HEK293T (cell line): ENCODE results near the gene RNF43.

Source experiments
- ARNT ChIP-seq: fragments of 450-650 bp; IDR thresholded peaks from 2 replicates; pipeline ENCODE4 v1.6.1; 2017; ENCODE audit warnings: mild to moderate bottlenecking
- BHLHE40 ChIP-seq: fragments of 450-650 bp; IDR thresholded peaks from 2 replicates; pipeline ENCODE4 v1.6.1; 2016; ENCODE audit warnings: mild to moderate bottlenecking, moderate library complexity, borderline replicate concordance
- CTBP1 ChIP-seq: fragments of 450-650 bp; IDR thresholded peaks from 2 replicates; pipeline ENCODE4 v1.6.1; 2016; ENCODE audit warnings: borderline replicate concordance
- ELF4 ChIP-seq: fragments of 450-650 bp; IDR thresholded peaks from 2 replicates; pipeline ENCODE4 v1.6.1; 2017; ENCODE audit warnings: antibody characterized with exemption
- FOXA1 ChIP-seq: fragments of 450-650 bp; IDR thresholded peaks from 2 replicates; pipeline ENCODE4 v1.6.1; 2016; ENCODE audit warnings: mild to moderate bottlenecking
- FOXK2 ChIP-seq: fragments of 450-650 bp; IDR thresholded peaks from 2 replicates; pipeline ENCODE4 v1.6.1; 2016; ENCODE audit warnings: mild to moderate bottlenecking
- FOXM1 ChIP-seq: fragments of 450-650 bp; IDR thresholded peaks from 2 replicates; pipeline ENCODE4 v1.6.1; 2017; ENCODE audit warnings: mild to moderate bottlenecking, borderline replicate concordance
- HDGF ChIP-seq: fragments of 450-650 bp; IDR thresholded peaks from 2 replicates; pipeline ENCODE4 v1.6.1; 2017; ENCODE audit warnings: antibody characterized with exemption, borderline replicate concordance
- L3MBTL2 ChIP-seq: fragments of 450-650 bp; conservative IDR thresholded peaks from 2 replicates; pipeline ENCODE4 v1.6.1; 2016; ENCODE audit warnings: mild to moderate bottlenecking
- NFRKB ChIP-seq: fragments of 450-650 bp; IDR thresholded peaks from 2 replicates; pipeline ENCODE4 v1.6.1; 2016; ENCODE audit warnings: mild to moderate bottlenecking, moderate library complexity
- SP1 ChIP-seq: fragments of 450-650 bp; IDR thresholded peaks from 2 replicates; pipeline ENCODE4 v1.6.1; 2017
- SUZ12 ChIP-seq: fragments of 450-650 bp; IDR thresholded peaks from 2 replicates; pipeline ENCODE4 v1.6.1; 2016; ENCODE audit warnings: mild to moderate bottlenecking
- TARDBP ChIP-seq: fragments of 450-650 bp; IDR thresholded peaks from 2 replicates; pipeline ENCODE4 v1.6.1; 2016
- TF ChIP-seq, protein P1 (sequence below): fragments of 450-650 bp; IDR thresholded peaks from 2 replicates; pipeline ENCODE4 v1.6.1; 2016

DNA sequence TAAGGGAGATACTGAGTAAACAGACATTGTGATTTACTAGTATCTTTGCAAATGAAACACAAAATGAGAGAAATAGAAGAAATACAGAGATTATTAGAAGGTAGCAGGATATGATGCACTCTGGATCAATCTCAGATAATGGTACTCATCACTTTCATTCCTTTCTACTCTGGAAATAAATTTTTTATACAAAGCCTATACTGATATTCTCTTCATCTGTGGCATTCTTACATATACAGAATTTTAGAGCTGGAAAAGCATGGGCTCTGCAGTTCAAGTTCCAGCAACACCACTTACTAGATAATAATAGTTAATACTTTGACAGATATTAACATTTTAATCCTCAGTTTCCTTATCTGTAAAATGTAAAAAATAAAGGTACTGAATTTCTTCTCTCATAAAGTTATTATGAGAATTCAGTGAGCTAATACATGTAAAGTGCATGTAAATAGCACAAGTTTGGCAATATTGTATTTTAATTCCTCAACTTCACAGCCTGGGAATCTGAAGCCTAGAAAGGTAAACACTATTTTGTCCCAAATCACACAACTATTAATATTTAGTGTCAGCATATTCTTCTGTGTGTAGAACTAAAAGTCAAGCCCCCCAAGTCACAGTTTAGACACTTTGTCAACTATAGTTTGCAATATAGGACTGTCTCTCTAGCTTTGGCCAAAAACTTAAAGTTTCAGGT lies 6.5 kb downstream of the RNF43 start:
- no peak for TF ChIP-seq BHLHE40
- TF ChIP-seq SUZ12: no peak
- no peak for TF ChIP-seq FOXM1
- TF ChIP-seq, protein P1, sequence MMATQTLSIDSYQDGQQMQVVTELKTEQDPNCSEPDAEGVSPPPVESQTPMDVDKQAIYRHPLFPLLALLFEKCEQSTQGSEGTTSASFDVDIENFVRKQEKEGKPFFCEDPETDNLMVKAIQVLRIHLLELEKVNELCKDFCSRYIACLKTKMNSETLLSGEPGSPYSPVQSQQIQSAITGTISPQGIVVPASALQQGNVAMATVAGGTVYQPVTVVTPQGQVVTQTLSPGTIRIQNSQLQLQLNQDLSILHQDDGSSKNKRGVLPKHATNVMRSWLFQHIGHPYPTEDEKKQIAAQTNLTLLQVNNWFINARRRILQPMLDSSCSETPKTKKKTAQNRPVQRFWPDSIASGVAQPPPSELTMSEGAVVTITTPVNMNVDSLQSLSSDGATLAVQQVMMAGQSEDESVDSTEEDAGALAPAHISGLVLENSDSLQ: no peak
- TF ChIP-seq ARNT: no peak
- no peak for TF ChIP-seq TARDBP
- TF ChIP-seq FOXA1: no peak
- no peak for TF ChIP-seq HDGF
- no peak for TF ChIP-seq SP1
- TF ChIP-seq CTBP1: no peak
- no peak for TF ChIP-seq L3MBTL2
- TF ChIP-seq ELF4: no peak
- TF ChIP-seq NFRKB: no peak
- no peak for TF ChIP-seq FOXK2
